ENCODE data around the gene PTPRC.

PTPRC gene

DNA sequence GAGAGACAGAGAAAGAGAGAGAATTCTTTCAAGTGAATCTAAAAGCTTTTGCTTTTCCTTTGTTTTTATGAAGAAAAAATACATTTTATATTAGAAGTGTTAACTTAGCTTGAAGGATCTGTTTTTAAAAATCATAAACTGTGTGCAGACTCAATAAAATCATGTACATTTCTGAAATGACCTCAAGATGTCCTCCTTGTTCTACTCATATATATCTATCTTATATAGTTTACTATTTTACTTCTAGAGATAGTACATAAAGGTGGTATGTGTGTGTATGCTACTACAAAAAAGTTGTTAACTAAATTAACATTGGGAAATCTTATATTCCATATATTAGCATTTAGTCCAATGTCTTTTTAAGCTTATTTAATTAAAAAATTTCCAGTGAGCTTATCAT is 117.6 kb downstream of the PTPRC start:
- DNase-seq (ENCODE audit: low read depth in 2 of 2) = no peak

DNA sequence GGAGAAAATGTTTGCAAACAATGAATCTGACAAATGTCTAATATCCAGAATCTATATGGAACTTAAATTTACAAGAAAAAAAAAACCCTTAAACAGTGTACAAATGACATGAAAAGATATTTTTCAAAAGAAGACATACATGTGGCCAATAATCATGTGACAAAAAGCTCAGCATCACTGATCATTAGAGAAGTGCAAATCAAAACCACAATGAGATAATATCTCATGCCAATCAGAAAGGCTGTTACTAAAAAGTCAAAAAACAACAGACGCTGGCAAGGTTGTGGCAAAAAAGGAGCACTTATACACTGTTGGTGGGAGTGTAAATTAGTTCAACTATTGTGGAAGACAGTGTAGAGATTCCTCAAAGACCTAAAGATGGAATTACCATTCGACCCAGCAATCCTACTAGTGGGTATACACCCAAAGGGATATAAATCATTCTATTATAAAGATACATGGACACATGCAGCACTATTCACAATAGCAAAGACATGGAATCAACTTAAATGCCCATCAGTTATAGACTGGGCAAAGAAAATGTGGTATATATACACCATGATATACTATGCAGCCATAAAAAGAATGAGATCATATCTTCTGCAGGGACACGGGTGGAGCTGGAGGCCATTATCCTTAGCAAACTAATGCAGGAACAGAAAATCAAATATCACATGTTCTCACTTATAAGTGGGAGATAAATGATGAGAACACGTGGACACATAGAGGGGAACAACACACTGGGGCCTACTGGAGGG is 123.2 kb downstream of the PTPRC start:
- no peak for DNase-seq (ENCODE audit: low read depth in 2 of 2)

DNA sequence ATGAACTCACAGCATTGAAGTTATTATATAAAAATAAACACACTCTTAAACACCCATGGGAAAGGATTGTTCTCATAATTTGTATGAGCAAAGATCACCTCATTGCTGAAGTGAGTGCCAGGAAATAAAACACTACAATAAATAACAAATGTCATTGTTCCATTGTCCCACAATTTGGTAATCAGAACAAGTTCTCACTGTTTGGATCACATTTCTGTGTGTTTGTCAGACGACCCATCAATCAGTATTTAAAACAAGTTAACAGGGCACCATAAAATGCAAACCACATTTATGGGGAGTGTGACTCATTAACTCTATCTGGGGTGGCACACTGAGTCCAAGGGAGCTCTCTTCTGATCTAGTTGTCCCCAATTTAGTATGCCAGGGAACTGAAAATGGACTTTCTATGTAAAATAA is 124.5 kb downstream of the PTPRC start:
- no peak for DNase-seq (ENCODE audit: low read depth in 2 of 2)

DNA sequence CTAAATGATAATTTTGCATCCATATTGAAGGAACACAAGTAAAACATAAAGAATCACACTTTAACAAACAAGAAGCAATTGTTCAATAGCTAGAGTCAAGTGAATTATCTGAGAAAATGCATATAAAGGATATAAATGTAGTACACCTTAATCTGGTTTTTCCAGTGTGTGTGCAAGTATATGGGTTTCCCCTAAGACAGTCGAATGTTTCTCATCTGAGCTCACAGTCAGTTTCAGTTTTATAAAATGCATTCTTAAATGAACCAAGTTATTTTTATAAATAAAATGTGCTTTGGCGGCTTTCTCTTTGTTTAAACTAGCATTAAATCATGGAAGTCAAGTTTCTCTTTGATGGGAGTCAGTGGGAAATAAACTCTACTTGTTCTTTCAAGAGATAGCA is 125.9 kb downstream of the PTPRC start:
- no peak for DNase-seq (ENCODE audit: low read depth in 2 of 2)

DNA sequence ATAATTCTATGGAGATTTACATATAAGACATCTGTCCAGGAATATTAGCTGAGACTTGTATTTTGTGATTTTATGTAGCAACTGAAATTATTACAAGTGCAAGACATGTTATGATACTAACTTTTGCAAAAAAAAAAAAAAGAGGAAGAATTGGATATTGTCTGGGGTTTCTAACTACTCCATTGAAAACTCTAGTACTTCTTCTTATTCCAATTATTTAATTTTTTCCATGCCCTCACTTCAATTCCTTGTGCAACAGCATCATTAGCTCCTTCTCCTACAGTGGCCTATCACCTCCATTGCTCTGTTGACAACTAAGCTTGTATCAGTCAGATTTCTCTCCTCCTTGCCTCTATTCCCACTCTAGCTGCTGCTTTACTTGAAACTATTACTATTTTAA is 126.6 kb downstream of the PTPRC start:
- no peak for DNase-seq (ENCODE audit: low read depth in 2 of 2)

DNA sequence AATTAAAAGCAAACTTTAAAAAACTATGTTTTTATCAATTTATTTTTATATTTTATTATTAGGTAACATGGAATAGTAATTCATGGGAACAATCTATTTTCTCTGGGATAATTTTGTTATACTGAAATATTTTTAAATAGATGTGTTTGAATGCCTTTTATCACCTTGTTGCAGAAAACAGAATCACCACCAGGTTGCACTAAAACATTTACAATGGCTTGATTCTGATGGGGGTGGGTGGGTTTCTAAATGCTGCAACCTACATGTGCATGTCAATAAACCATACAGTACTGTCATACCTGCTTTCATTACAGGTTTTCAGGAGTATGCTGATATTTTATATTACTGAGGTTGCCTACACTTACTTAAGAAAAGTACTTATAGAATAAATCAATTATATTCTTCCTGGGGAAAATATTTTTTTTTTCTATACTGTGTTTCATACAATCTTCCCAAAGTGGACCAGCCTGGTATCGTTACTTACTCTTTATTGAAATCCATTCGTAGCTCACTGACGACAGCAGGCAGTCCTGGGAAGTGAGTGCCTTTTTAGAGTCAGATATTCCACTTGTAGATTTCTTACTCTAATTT is 132.8 kb downstream of the PTPRC start:
- no peak for DNase-seq (ENCODE audit: low read depth in 2 of 2)

DNA sequence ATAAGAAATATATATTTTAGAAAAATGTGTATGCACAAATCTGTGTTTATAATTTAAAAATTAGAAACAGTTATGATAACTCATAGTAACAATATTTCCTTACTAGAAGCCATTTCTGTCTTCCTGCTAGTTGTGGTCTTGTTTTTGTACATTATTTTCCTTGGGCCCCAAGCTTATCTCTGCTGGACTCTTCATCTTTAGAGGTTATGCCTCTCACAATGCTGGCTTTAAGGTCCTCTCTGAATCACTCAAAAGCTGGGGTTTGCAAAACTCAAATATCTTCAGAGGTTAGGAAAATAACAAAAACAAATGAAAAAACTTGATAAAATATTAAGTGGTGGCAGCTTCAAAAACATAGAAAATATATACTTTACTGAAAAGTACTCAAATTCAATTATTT is 133.8 kb downstream of the PTPRC start:
- no peak for DNase-seq (ENCODE audit: low read depth in 2 of 2)

DNA sequence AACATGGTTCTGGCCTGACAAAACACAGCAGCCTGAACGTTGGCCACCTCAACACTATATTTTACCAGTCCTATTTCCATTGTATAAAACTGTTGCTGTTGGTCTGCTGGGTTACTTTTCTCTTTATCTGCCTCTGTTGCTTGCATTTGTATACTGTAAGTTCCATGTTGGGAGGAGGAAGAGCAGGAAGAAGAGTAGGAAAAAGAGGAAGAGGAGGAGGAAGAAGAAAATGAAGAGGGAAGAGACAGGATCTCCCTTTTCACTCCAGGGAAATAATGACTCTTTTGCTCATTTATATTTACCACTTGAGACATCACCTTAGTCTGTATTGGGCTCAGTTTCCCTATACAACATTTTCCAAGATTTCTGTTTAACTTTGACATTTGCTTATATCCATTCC is 134.2 kb downstream of the PTPRC start:
- DNase-seq (ENCODE audit: low read depth in 2 of 2) = no peak

DNA sequence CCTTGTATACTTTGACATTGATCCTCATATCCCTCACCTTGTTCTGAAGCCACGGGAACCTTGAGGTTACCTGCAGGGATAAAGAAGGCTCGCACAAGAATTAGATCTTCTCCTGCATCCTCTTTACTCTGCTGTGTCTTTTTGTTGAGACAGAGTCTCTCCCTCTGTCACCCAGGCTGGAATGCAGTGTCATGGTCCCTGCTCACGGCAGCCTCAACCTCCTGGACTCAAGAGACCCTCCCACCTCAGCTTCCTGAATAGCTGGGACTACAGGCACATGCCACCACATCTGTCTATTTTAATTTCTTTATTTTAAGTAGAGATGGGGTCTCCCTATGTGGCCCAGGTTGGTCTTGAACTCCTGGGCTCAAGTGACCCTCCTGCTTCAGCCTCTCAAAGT is 134.7 kb downstream of the PTPRC start:
- DNase-seq (ENCODE audit: low read depth in 2 of 2) = no peak

DNA sequence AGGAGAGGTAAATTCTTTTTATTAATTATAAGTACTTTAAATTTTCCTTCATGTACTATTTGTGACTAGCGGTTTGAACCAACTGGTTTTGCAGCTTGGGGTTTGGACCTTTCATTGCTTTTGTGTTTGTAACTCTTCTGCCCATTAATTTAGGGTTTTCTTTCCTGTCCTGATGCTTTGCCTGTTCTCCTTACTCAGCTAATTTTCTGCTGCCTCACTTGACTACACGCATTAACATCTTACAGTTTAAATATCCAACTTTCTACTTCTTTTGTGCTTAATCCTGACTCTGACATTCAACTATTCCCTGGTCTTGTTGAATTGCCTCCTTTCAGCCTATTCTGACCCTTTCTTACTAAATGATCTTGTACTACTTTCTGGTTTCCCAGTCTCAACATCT is 135.6 kb downstream of the PTPRC start:
- no peak for DNase-seq (ENCODE audit: low read depth in 2 of 2)

DNA sequence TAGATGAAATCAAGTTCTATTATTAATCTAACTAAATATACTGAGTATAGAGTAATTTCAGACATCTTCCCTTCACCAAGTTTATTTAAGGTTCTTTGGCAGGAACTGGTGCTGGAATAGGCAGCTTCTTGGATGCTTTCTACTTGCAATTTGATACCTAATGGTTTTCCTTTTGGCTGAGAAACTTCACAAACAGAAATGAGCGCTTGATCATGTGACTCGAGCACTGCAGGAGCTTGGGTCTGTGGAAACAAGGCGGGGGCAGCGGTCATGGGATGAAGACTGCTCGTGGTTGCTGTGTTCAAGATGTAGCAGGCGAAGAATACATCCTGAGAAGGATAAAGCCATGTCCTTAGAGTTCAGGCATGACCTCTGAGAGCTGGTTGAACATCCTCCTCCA is 136.8 kb downstream of the PTPRC start:
- DNase-seq (ENCODE audit: low read depth in 2 of 2) = no peak

DNA sequence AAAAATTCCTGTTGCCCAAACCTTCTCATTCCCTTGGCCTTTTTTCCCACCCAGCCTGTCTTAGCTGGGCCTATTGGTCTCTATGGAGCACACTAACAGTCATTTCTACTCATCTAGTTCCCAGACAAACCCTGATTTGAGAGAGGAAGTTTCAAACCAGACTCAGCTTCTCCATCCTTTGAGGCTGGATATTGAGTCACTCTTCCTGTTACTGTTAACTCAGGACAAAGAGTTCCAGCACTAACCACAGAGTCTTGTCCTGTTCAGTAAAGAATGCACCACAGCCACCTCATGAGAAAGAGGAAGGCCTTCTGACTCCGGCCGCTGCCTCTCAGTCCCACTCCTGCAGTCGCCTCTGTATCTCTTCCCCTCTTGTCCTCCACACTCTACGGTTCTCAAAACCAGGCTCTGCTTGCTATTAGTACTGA is 137.8 kb downstream of the PTPRC start:
- no peak for DNase-seq (ENCODE audit: low read depth in 2 of 2)

DNA sequence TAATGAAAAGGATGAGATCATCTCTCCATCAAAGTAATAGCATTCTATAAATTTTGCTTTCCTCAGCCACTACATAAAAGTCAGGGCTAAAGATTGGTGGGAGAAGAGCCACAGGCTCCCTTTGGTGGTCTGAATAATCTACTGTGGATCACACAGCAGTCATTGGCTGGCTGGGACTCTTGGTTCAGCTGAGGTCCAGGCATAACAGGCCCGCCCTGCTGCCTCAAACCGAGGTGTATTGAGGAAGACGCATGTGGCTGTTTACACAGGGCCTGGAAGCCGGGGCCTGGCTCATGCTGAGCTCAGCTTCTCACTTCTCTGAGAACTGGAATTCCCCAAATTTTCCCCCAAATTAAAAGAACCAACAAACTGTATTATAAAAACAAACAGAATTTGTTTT is 139.2 kb downstream of the PTPRC start:
- no peak for DNase-seq (ENCODE audit: low read depth in 2 of 2)

DNA sequence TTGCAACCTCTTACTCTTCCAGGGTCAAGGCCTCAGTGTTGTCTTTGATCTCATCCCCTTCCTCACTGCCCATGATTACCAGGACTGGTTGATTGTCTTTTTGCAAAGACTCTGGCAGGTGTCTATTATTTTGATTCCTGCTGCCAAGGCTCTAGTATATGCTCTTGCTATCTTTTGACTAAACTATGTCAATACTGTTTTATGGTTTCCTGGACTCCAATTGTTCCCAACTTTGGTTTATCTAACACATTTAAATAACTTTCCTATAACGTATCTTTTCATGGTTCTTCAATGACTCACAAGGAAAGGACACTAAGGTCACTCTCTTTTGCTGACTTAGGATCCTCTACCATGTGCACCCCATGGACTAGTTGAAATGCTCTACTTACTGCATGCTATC is 141.5 kb downstream of the PTPRC start:
- no peak for DNase-seq (ENCODE audit: low read depth in 2 of 2)

DNA sequence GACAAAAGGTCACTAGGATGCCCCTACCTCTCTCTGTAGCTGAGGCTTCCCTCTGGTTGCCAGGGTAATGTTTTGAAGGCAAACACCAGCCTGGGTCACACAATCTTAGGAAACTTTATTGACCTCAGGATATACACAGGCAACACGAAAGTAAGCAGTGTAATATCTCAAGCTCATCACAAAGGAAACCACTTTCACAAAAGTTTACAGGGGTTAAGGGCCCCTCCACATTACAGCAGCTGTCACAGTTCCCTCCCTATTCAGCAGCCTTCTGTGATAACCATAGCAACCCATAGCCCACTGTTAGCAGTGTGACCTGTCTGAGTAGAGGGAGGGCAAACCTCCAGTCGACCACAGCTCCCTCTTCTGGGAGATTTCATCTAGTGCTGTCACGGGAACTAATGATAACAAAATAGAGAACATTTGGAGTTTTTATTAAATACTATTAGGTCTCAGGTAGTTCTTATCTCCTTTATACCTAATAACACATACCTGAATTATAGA is 149.8 kb downstream of the PTPRC start:
- no peak for DNase-seq (ENCODE audit: low read depth in 2 of 2)

DNA sequence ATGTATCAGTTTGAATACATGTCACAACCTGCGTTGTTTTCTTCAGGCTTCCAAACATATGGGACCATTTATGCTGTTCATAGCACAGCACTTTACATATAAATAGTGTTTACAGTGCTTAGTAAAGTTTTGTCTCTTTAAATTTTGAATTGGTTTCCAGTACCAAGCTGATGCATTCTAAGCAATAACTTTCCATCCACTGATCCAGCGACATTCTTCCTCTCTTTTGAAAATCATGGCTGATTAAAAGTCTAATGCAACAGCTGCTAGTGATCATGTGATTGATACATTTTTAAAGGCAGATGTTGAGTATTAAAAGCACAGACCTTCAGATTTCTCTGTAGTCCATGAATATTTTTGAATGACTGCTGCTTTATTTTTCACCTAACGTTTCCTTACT is 154.9 kb downstream of the PTPRC start:
- no peak for DNase-seq (ENCODE audit: low read depth in 2 of 2)

DNA sequence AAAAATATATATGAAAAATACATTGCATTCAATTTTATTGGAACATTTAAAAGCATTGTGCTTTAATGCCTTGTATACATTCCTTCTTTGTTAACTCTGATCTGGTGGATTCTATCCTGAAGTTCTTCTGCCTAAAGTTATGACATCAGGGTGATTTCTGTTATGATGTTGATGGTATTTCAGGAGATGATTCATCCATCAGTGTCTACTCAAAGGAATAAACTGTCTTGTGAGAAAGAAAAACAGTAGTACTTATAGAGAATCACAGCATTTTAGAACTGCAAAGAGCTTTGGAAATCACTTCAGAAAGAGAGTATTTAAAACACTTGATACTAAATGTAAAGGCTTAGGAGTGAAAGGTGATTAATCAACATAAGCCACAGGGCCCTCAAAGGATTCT is 155.7 kb downstream of the PTPRC start:
- no peak for DNase-seq (ENCODE audit: low read depth in 2 of 2)

DNA sequence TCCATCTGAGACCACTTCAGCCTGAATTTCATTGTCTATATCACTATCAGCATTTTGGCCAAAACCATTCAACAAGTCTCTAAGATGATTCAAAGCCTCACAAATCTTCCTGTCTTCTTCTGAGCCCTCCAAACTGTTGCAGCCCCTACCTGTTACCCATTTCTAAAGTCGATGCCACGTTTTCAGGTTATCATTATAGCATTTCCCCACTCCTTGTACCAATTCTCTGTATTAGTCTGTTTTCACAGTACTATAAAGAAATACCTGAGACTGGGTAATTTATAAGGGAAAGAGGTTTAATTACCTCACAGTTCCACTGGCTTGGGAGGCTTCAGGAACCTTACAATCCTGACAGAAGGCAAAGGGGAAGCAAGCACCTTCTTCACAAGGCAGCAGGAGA is 158.8 kb downstream of the PTPRC start:
- no peak for DNase-seq (ENCODE audit: low read depth in 2 of 2)

DNA sequence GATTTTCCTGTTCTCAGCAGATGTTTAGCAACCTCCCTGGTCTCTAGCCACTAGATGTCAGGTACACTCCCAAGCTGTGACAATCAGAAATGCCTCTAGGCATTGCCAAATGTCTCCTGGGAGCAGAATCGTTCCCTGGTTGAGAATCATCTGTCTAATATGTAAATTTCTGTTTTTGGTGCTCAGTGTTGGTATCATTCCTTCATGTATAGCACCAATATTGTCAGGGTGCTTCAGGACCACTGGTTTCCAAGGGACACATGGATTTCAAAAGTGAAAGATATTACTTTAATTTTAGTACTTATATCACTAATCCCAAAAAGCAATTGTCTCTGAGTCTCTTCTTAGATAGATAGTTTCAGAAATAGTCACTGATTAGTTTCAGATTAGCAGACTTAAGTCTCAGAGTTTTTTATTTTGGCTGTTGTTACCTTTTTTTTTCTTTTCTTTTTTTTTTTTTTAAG is 160.1 kb downstream of the PTPRC start:
- no peak for DNase-seq (ENCODE audit: low read depth in 2 of 2)

DNA sequence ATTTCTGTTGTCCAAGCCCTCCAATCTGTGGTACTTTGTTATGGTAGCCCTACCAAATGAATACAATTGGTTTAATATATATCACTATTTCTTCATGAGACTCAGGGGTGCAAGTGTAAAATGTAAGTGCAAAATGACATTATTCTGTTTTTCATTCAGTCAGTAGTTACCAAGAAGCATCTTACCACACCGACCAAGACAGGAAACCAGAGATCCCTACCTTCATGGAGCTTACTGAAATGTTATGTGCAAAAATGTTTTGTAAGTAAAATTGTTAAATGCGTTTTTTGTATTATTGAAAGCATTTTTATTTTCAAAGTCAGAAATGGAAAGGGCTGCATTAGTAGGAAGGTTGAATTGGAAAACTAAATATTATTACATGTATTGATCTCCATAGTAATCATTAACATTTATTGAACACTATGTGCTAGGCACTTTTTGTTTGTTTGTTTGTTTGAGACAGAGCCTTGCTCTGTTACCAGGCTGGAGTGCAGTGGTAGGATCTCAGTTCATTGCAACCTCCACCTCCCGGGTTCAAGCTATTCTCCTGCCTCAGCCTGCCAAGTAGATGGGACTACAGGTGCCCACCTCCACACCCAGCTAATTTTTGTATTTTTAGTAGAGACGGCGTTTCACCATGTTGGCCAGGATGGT is 166.8 kb downstream of the PTPRC start:
- no peak for DNase-seq (ENCODE audit: low read depth in 2 of 2)

DNA sequence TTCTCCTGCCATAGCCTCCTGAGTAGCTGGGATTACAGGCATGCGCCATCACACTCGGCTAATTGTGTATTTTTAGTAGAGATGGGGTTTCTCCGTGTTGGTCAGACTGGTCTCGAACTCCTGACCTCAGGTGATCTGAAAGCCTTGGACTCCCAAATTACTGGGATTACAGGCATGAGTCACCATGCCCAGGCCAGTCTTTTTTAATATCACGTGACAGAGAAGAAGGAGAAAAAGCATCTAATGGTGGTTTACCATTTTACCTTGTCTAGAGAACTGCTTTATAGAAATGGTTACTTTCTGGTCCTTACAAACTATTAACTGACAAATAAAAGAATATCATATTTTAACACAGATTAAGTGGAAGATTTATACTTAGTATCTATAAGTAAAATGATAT is 168.0 kb downstream of the PTPRC start:
- DNase-seq (ENCODE audit: low read depth in 2 of 2) = no peak

Data from stimulated activated CD4-positive, alpha-beta T cell treated with anti-CD3 and anti-CD28 coated beads, Interleukin-12 subunit alpha, Interleukin-12 subunit beta, amount 100 ng/mL, for 24 hours (primary cell).